GM08714 (cell line): ENCODE measurements around the gene TRIM6.
"Not testable (repeated sequence)": the region's sequence is repeated elsewhere in the genome, so short reads cannot be mapped to it uniquely, and the experiment has no call there.

Experiments used
- H3K4me3 ChIP-seq: fragments of 200-500 bp; sonication (Bioruptor generic); 2 replicates; pipeline ENCODE4 v1.5.1; 2014; ENCODE audit warnings: mild to moderate bottlenecking, low read length, inconsistent platforms
- ZNF274 ChIP-seq: IDR thresholded peaks from 2 replicates; pipeline ENCODE4 v1.6.1; 2012; ENCODE audit warnings: mild to moderate bottlenecking, low read depth, low read length

TRIM6 gene, protein sequence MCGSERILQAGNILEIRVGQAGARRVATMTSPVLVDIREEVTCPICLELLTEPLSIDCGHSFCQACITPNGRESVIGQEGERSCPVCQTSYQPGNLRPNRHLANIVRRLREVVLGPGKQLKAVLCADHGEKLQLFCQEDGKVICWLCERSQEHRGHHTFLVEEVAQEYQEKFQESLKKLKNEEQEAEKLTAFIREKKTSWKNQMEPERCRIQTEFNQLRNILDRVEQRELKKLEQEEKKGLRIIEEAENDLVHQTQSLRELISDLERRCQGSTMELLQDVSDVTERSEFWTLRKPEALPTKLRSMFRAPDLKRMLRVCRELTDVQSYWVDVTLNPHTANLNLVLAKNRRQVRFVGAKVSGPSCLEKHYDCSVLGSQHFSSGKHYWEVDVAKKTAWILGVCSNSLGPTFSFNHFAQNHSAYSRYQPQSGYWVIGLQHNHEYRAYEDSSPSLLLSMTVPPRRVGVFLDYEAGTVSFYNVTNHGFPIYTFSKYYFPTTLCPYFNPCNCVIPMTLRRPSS

DNA sequence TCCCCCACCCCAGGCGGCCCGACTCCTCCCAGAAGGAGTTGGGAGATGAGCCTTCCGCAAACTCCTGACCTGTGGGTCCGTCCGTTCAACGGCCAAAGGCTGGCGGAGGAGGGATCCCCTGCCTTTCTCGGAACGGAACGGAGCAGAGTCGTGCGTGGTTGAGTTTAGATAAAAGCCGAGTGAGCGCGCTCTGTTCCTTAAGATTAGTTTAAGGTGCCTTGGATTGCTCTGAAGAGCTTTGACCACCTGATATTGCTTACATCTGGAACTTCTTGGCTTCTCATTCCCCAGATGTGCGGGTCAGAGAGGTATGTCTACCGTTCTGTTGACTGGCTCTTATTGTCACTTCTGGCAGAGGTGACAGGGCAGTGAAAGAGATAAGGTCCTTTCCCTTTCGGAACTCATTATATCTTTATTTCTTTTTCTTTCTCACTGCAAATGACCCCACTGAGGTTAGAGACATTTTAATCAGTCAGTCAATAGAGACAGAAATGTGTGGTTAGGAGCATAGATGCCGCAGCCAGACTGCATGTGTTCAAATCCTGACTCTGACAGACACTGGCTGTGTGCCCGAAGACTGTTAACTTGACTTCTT is at the start of gene TRIM6:
TRIM6 (plus strand) TSS at position 31 of the 595 bp plus-strand sequence; CDS start at position 292, 261 bp downstream.
- peak within 1 kb of the TSS; percentile 72 for H3K4me3 ChIP-seq
- no peak for TF ChIP-seq ZNF274

GRCh38 chr11:5547982-5548381 is 48.5 kb upstream of the TRIM6 start:
- no peak overlapping the region for H3K4me3 ChIP-seq
- TF ChIP-seq ZNF274 = no peak

- no peak for TF ChIP-seq ZNF274
- H3K4me3 ChIP-seq = no peak within 1 kb of the TSS
These were observed 48.0 kb upstream of the TRIM6 start, which contains the start of gene OR52H1 for GRCh38 chr11:5548440-5548839. TSS of gene OR52H1 (minus strand) at chr11:5548540. CDS start at chr11:5545505, 3,035 bp downstream.

DNA sequence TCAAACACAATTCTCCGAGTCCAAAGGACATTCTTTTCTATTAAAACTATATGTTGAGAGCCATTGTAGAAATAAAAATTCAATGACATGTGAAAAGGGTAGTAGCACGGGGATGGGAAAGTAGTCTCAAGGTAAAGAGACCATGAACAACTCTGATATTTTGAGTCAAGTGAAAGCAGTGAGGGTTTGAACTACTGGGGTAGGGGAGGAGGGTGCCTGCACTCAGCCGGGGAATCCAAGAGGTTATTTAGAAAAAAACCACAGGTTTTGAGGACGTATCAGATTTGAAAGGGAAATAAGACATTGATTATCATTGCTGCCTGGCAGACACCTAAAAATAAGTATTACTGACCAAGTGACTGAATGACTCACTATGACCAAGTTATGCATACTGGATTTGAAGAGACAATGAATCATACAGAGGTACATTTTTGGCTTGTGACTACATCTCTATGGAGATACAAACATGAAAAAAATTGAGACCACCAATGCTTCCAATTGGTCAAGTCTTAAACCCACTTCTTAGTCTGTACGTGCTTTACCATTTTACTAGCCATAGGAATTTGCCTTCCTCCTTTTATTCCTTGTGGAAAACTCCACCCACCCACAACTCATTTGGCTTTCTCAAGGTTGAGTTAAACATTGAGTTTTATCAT is 45.9 kb upstream of the TRIM6 start:
- TF ChIP-seq ZNF274 = no peak
- no peak overlapping the region for H3K4me3 ChIP-seq

DNA sequence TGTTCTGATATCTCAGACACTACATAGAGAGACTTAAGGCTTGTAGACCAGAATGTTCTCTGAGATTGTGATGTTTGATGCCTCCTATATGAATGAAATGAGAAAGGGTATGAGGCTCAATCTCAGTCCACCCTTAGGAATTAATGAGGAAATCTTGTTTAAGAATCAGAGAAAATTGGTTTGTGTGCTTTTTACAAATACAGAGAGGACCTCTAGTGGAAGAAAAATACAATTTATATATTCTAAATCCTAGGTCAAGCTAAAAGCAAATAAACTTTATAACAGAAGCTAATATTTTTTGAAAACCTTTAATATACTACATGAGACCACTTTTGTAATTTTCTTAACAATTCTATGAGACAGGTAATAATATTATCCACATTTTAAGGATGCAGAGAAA is 43.1 kb upstream of the TRIM6 start:
- no peak for TF ChIP-seq ZNF274
- H3K4me3 ChIP-seq = no peak overlapping the region

DNA sequence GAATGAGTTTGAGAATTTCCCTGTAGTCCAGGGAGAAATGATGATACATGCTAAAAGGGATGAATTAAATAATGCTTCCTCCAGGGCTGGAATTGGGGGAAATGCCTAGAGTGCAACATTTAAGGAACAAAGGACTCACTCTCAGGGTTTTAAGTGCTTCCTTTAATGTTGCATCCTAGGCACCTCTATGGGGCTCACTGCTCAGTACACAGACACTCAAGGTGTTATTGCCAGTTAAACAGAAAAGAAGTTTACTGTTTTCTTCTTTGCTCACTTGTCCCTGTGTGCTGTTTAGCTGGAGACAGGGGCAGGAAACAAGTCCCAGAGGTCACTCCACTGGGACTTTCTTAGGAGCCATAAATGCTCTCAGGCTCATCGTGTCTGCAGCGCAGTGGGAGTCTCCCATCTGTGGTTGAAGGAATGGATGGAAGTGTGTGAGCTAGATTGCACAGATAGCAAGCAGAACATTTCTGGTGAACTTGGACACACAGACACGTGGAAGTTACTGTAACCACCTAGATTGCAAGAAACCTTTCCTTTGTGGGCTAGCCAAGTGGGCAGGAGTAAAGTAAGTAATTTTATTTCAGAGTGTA is 39.7 kb upstream of the TRIM6 start:
- no peak for TF ChIP-seq ZNF274
- H3K4me3 ChIP-seq = no peak overlapping the region

GRCh38 chr11:5557751-5558150 is 38.7 kb upstream of the TRIM6 start:
- H3K4me3 ChIP-seq = no peak overlapping the region
- TF ChIP-seq ZNF274 = no peak

GRCh38 chr11:5564259-5565019 is 32.0 kb upstream of the TRIM6 start:
- no peak for TF ChIP-seq ZNF274

GRCh38 chr11:5574654-5575053 is 21.8 kb upstream of the TRIM6 start:
- TF ChIP-seq ZNF274 = no peak
- no peak overlapping the region for H3K4me3 ChIP-seq

More at GRCh38 chr11:5564259-5565019, 32.0 kb upstream of the TRIM6 start:
- no peak overlapping the region for H3K4me3 ChIP-seq

DNA sequence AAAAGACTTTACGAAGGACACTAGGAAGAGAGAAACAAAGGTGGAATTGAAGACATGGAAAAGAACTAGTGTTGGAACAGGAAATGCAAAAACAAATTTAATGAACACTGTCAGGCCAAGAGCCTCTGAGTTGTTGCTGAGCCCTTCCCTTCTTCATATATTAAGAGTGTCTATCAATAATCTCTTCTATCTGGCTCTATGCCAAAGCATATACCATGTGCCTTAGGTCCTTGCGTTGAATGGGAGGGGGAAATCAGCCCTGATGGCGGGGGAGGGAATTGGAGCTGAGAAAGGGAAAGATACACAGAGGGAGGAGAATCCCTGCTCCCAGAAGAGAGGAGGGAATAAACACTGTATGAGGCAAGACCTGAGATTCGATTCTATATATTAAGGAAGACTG is 21.3 kb upstream of the TRIM6 start:
- no peak for TF ChIP-seq ZNF274
- H3K4me3 ChIP-seq = no peak overlapping the region

- H3K4me3 ChIP-seq = no peak overlapping the region
- TF ChIP-seq ZNF274 = no peak
These were observed 19.3 kb upstream of the TRIM6 start for GRCh38 chr11:5577101-5577500.

DNA sequence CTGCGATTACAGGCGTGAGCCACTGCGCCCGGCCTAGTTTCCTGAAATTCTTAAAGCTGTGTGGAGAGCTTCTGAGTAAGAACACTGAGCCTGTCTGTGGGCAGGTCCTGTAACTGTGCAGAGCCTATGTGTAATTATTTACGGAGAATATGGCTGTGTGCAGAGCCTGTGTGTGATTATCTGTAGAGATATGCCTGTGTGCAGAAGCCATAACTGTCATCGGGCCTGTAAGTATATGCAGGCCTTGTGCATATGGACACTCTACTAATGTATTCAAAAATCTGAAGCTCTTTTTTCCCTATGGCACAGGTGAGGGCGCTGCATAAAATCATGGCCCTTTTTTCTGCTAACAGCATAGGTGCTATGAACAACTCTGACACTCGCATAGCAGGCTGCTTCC is 15.9 kb upstream of the TRIM6 start, which contains the start of gene OR52B6:
OR52B6 (plus strand) TSS at position 301 of the 400 bp plus-strand sequence; CDS start at position 301, 0 bp downstream.
- H3K4me3 ChIP-seq = no peak within 1 kb of the TSS
- no peak for TF ChIP-seq ZNF274

DNA sequence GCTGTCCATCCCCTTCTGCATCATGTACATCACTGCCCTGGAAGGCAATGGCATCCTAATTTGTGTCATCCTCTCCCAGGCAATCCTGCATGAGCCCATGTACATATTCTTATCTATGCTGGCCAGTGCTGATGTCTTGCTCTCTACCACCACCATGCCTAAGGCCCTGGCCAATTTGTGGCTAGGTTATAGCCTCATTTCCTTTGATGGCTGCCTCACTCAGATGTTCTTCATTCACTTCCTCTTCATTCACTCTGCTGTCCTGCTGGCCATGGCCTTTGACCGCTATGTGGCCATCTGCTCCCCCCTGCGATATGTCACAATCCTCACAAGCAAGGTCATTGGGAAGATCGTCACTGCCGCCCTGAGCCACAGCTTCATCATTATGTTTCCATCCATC is 15.4 kb upstream of the TRIM6 start:
- no peak for TF ChIP-seq ZNF274
- H3K4me3 ChIP-seq = no peak overlapping the region

- not testable (repeated sequence) for H3K4me3 ChIP-seq
These were observed 12.0 kb upstream of the TRIM6 start for GRCh38 chr11:5584458-5584857.

DNA sequence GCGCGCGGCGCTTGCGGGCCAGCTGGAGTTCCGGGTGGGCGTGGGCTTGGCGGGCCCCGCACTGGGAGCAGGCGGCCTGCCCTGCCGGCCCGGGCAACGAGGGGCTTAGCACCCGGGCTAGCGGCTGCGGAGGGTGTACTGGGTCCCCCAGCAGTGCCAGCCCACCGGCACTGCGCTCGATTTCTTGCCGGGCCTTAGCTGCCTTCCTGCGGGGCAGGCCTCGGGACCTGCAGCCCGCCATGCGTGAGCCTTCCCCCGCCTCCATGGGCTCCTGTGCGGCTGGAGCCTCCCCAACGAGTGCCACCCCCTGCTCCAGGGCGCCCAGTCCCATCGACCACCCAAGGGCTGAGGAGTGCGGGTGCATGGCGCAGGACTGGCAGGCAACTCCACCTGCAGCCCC is 6.5 kb upstream of the TRIM6 start:
- H3K4me3 ChIP-seq = not testable (repeated sequence)
